GM12801 (cell line): Measurements from ENCODE around the gene HDHD2.

Experiments
- TF ChIP-seq, protein P1 (sequence below): IDR thresholded peaks from one replicate; pipeline ENCODE4 v1.5.1; 2011; ENCODE audit warnings: control low read depth; ENCODE audit not compliant: insufficient read length; ENCODE audit errors: extremely low read depth

The HDHD2 gene, protein sequence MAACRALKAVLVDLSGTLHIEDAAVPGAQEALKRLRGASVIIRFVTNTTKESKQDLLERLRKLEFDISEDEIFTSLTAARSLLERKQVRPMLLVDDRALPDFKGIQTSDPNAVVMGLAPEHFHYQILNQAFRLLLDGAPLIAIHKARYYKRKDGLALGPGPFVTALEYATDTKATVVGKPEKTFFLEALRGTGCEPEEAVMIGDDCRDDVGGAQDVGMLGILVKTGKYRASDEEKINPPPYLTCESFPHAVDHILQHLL

DNA sequence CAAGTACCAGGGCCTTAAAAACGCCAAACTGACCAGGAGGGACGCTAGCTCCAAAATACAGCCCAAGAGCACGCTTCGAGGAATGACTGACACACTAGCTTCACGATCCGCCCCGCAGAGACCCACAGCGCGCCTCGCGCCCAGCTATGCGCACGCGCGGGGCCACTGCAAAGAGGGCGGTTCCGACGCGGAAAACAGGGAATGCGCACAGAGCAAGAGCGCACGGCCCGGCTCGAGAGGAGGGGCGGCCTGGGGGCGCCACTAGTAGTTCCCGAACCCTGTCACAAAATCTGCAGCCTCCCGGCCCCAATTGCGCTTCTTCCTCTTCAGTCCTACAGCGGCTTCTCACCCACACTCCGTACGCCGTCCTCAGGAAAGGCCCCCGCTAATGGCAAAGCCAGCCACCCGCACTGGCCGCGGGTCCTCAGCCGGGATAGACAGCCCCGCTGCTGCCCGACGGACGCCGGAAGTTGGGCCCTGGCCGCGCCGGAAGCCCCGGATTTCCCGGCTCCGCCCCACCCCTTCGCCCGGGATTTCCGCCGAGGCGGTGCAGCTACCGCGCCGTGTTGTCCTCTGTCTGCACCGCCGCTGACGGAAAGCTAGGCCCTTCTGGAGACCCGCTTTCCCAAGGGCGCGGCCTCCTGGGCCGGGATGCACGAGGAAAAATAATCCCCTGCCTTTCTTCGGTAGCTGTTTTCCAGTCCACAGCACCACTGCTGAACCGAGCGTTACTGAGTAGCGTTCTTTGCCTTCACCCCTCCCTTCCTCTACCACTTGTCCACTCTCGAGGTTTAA is at the start of gene HDHD2:
TSS of gene HDHD2 (minus strand) at position 472 of the 795 bp plus-strand sequence. CDS start 14,061 bp downstream, outside the sequence.
- TF ChIP-seq, protein P1, sequence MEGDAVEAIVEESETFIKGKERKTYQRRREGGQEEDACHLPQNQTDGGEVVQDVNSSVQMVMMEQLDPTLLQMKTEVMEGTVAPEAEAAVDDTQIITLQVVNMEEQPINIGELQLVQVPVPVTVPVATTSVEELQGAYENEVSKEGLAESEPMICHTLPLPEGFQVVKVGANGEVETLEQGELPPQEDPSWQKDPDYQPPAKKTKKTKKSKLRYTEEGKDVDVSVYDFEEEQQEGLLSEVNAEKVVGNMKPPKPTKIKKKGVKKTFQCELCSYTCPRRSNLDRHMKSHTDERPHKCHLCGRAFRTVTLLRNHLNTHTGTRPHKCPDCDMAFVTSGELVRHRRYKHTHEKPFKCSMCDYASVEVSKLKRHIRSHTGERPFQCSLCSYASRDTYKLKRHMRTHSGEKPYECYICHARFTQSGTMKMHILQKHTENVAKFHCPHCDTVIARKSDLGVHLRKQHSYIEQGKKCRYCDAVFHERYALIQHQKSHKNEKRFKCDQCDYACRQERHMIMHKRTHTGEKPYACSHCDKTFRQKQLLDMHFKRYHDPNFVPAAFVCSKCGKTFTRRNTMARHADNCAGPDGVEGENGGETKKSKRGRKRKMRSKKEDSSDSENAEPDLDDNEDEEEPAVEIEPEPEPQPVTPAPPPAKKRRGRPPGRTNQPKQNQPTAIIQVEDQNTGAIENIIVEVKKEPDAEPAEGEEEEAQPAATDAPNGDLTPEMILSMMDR: no peak

- TF ChIP-seq, protein P1: no peak
Measured at GRCh38 chr18:47191961-47192360, 41.7 kb upstream of the HDHD2 start.

DNA sequence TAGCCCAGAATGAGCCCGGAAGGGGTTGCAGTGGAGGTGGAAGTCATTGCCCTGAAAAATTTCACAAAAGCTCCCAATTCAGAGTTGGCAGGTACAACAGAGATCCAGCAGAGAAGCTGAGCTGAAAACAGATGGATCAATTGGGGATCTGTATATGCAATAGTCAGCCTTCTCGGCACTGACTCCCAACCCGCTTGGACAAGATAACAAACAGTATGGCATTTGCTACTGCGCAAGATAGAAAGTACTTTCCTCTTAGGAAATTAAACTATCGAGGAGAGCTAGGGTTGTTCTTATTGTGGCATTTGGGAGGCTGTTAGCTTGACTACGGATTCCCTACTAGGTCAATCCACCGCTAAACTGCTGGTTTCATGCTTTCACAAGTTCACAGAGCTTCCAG is 37.4 kb upstream of the HDHD2 start:
- TF ChIP-seq, protein P1: no peak

- TF ChIP-seq, protein P1: no peak
Measured at GRCh38 chr18:47184419-47185050, 34.2 kb upstream of the HDHD2 start.

DNA sequence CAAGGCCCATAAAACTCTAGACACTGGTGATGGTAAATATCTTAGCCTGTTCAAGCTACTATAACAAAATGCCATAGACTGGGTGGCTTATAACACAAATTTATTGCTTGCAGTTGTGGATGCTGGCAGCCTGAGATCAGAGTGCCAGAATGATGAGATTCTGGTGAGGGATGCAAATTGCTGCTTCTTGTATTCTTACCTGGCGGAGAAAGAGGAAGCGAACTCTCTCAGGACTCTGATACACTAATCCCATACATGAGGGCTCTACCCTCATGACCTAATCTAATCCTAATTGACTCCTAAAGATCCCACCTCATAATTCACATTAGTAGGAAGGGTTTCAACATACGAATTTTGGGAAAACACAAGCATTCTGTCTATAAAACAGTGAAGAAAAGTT is 30.5 kb upstream of the HDHD2 start:
- TF ChIP-seq, protein P1: no peak

DNA sequence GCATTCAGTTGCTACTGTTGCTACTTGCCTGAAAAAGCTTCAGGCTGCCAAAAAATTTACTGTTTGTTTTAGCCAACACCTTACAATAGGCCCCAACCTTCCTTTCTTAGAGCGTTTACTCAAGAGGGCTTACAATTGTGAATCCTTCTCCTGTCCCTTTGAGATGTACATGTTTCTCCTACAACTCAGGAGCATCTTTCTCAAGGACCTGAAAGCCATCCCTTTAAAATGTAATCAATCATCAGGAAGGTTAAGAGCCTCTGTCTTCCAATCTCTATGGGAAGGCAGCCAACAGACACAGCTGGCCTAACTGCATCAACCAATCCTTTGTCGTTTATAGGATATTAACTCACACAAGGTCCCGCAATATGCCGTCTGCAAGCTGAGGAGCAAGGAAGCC is 29.2 kb upstream of the HDHD2 start:
- TF ChIP-seq, protein P1: no peak

GRCh38 chr18:47175898-47176575 is 25.7 kb upstream of the HDHD2 start, which contains the start of gene IER3IP1:
TSS of gene IER3IP1 (minus strand) at chr18:47176364. CDS start at chr18:47176277, 87 bp downstream.
- TF ChIP-seq, protein P1: no peak
